Esophagus mucosa (tissue), 1 donor: ENCODE measurements around the gene PRIM2. TPM values are rescaled to one million over a fixed set of nuclear protein-coding genes. Genes with fewer than 3 reads are reported as not detected.
"Not testable (repeated sequence)": the region's sequence is repeated elsewhere in the genome, so short reads cannot be mapped to it uniquely, and the experiment has no call there.

Source experiments
- ATAC-seq: fragments of 200-7000 bp; cut with Tn5 transposase; one replicate; pipeline ENCODE4 v1.9.1; 2020
- total RNA-seq: library from RNA; stranded (reverse); gene quantifications from one replicate; pipeline ENCODE4 v1.2.4, GENCODE V29; 2023
- donor health status: DM: yes; HTN: yes; CAD: no.

Gene PRIM2, protein sequence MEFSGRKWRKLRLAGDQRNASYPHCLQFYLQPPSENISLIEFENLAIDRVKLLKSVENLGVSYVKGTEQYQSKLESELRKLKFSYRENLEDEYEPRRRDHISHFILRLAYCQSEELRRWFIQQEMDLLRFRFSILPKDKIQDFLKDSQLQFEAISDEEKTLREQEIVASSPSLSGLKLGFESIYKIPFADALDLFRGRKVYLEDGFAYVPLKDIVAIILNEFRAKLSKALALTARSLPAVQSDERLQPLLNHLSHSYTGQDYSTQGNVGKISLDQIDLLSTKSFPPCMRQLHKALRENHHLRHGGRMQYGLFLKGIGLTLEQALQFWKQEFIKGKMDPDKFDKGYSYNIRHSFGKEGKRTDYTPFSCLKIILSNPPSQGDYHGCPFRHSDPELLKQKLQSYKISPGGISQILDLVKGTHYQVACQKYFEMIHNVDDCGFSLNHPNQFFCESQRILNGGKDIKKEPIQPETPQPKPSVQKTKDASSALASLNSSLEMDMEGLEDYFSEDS
- 6.1 TPM for total RNA-seq

- peak; percentile 92 for ATAC-seq
Measured at GRCh38 chr6:57317060-57317943, at the start of gene PRIM2. TSS of gene PRIM2 (plus strand) at chr6:57317630. CDS start at chr6:57318446, 816 bp downstream.

- no peak for ATAC-seq
Measured at GRCh38 chr6:57268294-57268640, 49.2 kb upstream of the PRIM2 start.

DNA sequence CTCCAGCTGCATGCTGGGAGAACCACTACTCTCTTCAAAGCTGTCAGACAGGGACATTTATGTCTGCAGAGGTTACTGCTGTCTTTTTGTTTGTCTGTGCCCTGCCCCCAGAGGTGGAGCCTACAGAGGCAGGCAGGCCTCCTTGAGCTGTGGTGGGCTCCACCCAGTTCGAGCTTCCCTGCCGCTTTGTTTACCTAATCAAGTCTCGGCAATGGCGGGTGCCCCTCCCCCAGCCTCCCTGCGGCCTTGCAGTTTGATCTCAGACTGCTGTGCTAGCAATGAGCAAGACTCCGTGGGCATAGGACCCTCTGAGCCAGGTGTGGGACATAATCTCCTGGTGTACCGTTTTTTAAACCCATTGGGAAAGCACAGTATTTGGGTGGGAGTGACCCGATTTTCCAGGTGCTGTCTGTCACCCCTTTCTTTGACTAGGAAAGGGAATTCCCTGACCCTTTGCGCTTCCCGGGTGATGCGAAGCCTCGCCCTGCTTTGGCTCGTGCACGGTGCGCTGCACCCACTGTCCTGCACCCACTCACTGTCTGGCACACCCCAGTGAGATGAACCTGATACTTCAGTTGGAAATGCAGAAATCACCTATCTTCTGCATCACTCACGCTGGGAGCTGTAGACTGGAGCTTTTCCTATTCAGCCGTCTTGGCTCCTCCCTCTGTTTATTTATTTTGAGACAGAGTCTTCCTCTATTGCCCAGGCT is 43.2 kb upstream of the PRIM2 start:
- ATAC-seq: not testable (repeated sequence)

- ATAC-seq: no peak
Measured at GRCh38 chr6:57275384-57275783, 42.0 kb upstream of the PRIM2 start.

DNA sequence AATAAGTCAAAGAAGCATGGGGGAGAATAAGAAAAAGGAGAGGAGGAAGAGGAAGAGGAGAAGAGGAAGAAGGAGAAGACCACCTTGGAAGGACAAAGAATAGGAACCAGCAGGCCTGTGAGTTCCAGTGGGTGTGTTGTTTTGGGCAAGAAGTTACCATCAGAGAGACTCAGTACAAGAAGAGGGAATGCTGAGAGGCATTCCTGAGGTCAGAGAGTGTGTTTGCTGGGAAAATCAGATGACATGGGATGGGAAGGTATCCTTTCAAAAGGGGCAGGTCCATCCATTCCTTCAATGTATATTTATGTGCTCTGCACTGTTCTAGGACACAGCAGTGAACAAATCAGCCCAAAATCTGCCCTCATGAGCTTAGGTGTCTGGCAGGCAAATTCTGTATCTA is 40.5 kb upstream of the PRIM2 start:
- no peak for ATAC-seq

DNA sequence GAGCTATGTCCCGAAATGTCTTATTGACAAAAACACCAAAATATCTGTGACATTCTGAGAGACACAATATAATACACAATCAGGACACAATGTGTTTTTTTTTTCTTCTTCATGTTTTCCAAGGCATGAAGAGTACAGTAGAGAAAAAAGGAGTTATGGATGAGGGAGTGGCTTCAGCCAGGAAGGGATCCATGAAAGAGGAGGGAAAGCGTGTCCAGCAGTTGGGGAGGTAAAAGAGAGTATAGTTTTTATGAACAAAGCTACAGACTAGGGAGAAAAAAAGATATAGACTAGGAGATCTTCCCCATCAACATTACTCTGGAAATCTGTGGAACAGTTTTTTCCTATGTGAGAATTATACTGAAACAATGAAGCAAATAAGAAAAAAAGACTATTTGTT is 38.9 kb upstream of the PRIM2 start:
- no peak for ATAC-seq

GRCh38 chr6:57279013-57279412 is 38.4 kb upstream of the PRIM2 start:
- ATAC-seq: no peak

- ATAC-seq: peak; percentile 45
Measured at GRCh38 chr6:57283106-57283505, 34.3 kb upstream of the PRIM2 start.

DNA sequence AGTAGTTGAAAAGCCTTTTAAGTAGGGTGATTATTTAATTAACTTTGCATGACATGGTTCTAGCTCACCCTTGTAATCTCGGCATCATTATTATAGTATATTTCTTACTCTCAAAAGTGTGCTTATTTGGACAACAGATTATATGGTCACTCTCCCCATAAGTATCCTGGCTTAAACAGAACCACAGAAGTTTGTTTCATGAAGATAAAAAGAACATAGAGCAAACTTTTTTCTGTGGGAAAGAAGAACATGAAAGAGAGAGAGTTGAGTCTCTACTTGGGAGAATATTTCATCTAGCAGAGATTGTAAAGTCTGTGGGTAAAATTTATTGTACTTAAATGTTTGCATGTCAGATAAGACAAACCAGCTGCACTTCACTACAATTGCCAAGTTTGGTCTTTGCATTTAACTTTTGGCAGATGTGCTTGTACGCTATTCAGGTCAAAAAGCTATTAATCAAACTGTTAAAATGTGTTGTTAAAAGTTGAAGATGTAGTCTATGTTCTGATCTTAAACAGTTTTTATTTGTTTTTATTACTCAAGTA is 33.4 kb upstream of the PRIM2 start:
- no peak for ATAC-seq

DNA sequence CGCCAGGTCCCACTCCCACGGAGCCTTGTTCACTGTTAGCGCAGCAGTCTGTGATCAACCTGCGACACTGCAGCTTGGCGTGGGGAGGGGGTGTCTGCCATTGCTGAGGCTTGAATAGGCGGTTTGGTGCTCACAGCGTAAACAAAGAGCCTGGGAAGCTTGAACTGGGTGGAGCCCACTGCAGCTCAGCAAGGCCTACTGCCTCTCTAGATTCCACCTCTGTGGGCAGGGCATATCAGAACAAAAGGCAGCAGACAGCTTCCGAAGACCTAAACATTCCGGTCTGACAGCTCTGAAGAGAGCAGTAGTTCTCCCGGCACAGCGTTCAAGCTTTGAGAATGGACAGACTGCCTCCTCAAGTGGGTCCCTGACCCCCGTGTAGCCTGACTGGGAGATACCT is 29.3 kb upstream of the PRIM2 start:
- peak; percentile 71 for ATAC-seq

GRCh38 chr6:57293472-57293871 is 24.0 kb upstream of the PRIM2 start:
- not testable (repeated sequence) for ATAC-seq

- ATAC-seq: no peak
Measured at GRCh38 chr6:57294862-57295445, 22.5 kb upstream of the PRIM2 start.

GRCh38 chr6:57297505-57297904 is 19.9 kb upstream of the PRIM2 start:
- ATAC-seq: no peak

DNA sequence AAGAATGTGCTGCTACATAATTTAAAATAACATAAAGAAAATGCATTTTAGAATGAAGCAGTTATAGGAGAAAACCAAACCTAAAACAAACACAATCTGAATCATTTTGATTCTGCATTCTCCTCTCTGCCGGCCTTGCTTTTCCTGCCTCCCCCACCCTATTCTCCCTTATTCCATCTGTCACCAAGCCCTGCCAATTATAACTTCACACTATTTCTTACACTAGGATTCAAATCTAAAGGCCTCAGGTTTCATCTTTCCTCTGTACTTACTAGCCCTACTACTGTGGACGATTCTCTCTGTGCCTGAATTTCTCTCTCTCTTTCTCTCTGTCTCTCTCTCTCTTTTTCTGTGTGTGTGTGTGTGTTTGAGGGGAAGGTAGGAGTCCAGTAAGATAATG is 18.7 kb upstream of the PRIM2 start:
- no peak for ATAC-seq

- no peak for ATAC-seq
Measured at GRCh38 chr6:57301757-57302156, 15.7 kb upstream of the PRIM2 start.

GRCh38 chr6:57302477-57302876 is 15.0 kb upstream of the PRIM2 start:
- ATAC-seq: no peak

GRCh38 chr6:57303931-57304681 is 13.3 kb upstream of the PRIM2 start:
- no peak for ATAC-seq

DNA sequence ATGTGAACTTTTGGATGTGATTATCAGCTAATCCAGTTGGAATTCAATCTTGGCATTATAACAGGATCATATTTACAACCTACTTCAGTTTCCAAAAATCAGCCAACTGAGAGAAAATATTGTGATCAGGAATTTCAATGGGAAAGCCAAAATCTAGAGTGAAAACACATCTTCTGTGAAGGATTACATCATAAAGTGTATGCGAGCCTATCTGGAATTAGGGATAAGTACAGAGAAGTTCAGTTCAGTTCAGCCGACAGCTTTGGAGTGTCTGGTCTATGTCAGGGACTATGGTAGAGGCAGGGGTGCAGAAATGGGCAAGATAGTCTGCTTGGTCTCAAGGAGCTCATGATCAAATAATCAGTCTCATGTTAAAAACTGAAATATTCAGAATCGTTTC is 12.3 kb upstream of the PRIM2 start:
- no peak for ATAC-seq

DNA sequence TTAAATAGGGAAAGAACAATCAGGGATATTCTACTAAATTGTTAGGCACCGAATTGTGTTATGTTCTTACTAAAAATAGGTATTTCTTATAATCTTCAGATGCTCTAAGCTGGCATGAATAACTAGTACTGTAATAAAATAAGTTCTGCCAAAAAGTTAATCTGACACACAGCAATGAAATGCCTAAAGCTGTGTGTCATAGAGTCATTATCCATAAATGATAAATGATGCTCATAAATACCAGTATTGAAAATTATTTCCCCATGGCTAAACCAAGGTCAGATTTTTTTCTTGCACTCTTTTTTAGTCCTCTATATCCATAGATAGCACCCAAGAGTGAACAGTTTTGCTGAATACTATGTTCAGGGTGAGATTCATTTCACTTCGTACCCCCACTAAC is 11.7 kb upstream of the PRIM2 start:
- ATAC-seq: no peak

- no peak for ATAC-seq
Measured at GRCh38 chr6:57306273-57306672, 11.2 kb upstream of the PRIM2 start.

- no peak for ATAC-seq
Measured at GRCh38 chr6:57307850-57308249, 9.6 kb upstream of the PRIM2 start.
